GM13976 (cell line): Measurements from ENCODE around the gene C2orf15.

Experiments
- DNase-seq: peaks from one replicate; pipeline ENCODE4 v3.0.0; 2012; ENCODE audit warnings: low spot score
- CTCF ChIP-seq: IDR thresholded peaks from 2 replicates; pipeline ENCODE4 v1.5.1; 2012; ENCODE audit warnings: borderline replicate concordance, mild to moderate bottlenecking; ENCODE audit not compliant: insufficient read depth; ENCODE audit errors: extremely low read depth, missing control alignments, control extremely low read depth
- in situ Hi-C: fragments of 300-500 bp; cut with MboI; formaldehyde crosslinking; loops from one replicate; pipeline ENCODE4 v1.12.0; 2022; ENCODE audit warnings: low sequenced_read_pairs, mixed read lengths, inconsistent platforms; ENCODE audit not compliant: unreplicated experiment

Gene C2orf15

DNA sequence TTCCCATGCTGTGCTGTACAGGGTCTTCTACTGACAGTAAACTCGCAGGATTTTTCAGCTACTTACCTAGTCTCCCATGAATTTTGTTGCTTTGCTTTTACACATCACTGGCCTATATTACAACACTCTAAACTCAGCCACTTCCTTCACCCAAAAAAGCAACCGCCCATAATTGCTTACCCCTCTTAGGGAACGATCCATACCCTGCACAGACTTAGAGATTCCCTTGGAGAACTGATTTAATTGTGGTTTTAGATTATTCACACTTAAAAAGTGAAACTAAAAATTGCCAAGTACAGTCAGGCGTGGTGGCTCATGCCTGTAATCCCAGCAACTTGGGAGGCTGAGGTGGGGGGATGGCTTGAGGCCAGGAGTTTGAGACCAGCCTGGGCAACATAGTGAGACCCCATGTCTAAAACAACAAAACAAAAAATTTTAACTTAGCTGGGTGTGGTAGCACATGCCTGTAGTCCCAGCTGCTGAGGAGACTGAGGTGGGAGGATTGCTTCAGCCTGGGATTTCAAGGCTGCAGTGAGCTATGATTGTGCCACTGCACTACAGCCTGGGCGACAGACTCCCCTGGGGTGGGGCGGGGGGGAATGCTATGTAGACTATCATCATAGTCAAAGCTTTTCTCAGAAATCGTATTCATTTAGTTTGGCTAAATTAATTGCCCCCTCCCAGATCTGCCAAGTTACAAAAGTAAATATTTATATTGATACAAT, 58.7 kb downstream of the C2orf15 start:
- in situ Hi-C loops, result no loop called here
- no peak for DNase-seq
- no peak for TF ChIP-seq CTCF
